GM19452 (cell line): ENCODE measurements around the gene OPRL1.

ENCODE experiments used
- ATAC-seq: cut with Tn5 transposase; IDR thresholded peaks from one replicate; pipeline ENCODE4 v1.9.1; 2021; ENCODE audit not compliant: unreplicated experiment

Gene OPRL1

GRCh38 chr20:64139199-64140060, 59.5 kb downstream of the OPRL1 start:
- ATAC-seq = no peak

- no peak for ATAC-seq
Observed at GRCh38 chr20:64140061-64140931, 60.4 kb downstream of the OPRL1 start.

GRCh38 chr20:64140956-64141355, 61.1 kb downstream of the OPRL1 start:
- no peak for ATAC-seq

GRCh38 chr20:64142590-64142989, 62.7 kb downstream of the OPRL1 start:
- ATAC-seq = no peak

GRCh38 chr20:64143018-64143801, 63.3 kb downstream of the OPRL1 start:
- no peak for ATAC-seq

GRCh38 chr20:64144144-64144912, 64.4 kb downstream of the OPRL1 start:
- no peak for ATAC-seq

- ATAC-seq = no peak
Observed at GRCh38 chr20:64145458-64146300, 65.8 kb downstream of the OPRL1 start.

GRCh38 chr20:64146301-64146935, 66.5 kb downstream of the OPRL1 start:
- ATAC-seq = no peak

- no peak for ATAC-seq
Observed at GRCh38 chr20:64146936-64147477, 67.1 kb downstream of the OPRL1 start.

GRCh38 chr20:64148581-64148980, 68.7 kb downstream of the OPRL1 start:
- ATAC-seq = no peak

- ATAC-seq = no peak
Observed at GRCh38 chr20:64149141-64149540, 69.3 kb downstream of the OPRL1 start.

GRCh38 chr20:64149809-64150560, 70.1 kb downstream of the OPRL1 start:
- no peak for ATAC-seq
